ENCODE data around the gene HAGHL.
"Not testable (repeated sequence)": the region's sequence is repeated elsewhere in the genome, so short reads cannot be mapped to it uniquely, and the experiment has no call there.

Gene HAGHL

DNA sequence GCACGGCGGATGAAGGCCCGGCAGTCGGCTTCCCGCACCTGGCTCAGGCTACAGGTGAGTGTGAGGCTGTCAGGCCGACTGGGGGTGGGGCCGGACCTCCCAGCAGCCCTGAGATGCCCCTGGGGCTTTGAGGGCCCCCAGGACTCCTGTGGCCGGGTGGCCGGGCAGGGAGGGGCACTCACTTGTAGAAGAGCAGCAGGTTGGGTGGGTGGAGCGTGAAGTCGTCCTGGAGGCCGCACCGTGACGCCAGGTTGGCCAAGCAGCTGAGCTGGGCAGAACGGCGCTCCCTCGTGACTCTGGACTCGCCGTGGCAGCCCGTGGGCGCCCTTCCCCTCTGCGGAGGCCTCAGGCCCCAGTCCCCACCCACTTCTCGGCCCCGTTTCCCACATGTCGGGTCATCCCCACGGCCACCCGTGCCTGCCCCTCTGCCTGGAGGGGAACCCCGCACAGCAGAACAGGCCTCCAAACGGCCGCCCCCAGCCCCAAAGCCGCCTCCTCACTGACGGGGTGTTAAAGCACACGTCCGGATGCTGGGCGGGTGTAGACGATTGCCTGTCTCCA lies 48.4 kb downstream of the HAGHL start:
- no peak for ATAC-seq
- TF ChIP-seq, protein P1, sequence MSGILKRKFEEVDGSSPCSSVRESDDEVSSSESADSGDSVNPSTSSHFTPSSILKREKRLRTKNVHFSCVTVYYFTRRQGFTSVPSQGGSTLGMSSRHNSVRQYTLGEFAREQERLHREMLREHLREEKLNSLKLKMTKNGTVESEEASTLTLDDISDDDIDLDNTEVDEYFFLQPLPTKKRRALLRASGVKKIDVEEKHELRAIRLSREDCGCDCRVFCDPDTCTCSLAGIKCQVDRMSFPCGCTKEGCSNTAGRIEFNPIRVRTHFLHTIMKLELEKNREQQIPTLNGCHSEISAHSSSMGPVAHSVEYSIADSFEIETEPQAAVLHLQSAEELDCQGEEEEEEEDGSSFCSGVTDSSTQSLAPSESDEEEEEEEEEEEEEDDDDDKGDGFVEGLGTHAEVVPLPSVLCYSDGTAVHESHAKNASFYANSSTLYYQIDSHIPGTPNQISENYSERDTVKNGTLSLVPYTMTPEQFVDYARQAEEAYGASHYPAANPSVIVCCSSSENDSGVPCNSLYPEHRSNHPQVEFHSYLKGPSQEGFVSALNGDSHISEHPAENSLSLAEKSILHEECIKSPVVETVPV (CRISPR knock-in tag; IDR thresholded peaks at IDR 0.05) = no peak
- no peak for TF ChIP-seq TOX (CRISPR knock-in tag; IDR thresholded peaks at IDR 0.05; ENCODE audit: borderline replicate concordance)
- TF ChIP-seq ZC3H10 (CRISPR knock-in tag; IDR thresholded peaks at IDR 0.05) = no peak
- TF ChIP-seq, protein P2, sequence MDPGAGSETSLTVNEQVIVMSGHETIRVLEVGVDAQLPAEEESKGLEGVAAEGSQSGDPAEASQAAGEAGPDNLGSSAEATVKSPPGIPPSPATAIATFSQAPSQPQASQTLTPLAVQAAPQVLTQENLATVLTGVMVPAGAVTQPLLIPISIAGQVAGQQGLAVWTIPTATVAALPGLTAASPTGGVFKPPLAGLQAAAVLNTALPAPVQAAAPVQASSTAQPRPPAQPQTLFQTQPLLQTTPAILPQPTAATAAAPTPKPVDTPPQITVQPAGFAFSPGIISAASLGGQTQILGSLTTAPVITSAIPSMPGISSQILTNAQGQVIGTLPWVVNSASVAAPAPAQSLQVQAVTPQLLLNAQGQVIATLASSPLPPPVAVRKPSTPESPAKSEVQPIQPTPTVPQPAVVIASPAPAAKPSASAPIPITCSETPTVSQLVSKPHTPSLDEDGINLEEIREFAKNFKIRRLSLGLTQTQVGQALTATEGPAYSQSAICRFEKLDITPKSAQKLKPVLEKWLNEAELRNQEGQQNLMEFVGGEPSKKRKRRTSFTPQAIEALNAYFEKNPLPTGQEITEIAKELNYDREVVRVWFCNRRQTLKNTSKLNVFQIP (CRISPR knock-in tag; IDR thresholded peaks at IDR 0.05; ENCODE audit: borderline replicate concordance, low read depth) = no peak
- TF ChIP-seq RARB (CRISPR knock-in tag; IDR thresholded peaks at IDR 0.05) = no peak
- TF ChIP-seq ESRRG (CRISPR knock-in tag; IDR thresholded peaks at IDR 0.05) = no peak
- TF ChIP-seq ZNF70 (CRISPR knock-in tag; IDR thresholded peaks at IDR 0.05) = no peak
- TF ChIP-seq TCF4 (CRISPR knock-in tag; IDR thresholded peaks at IDR 0.05; ENCODE audit: borderline replicate concordance) = no peak
- TF ChIP-seq ISL1 (CRISPR knock-in tag; IDR thresholded peaks at IDR 0.05) = no peak
- TF ChIP-seq ARNTL (CRISPR knock-in tag; IDR thresholded peaks at IDR 0.05; ENCODE audit: borderline replicate concordance, low read depth) = no peak
- TF ChIP-seq PPARA (CRISPR knock-in tag; IDR thresholded peaks at IDR 0.05; ENCODE audit: borderline replicate concordance) = no peak
- TF ChIP-seq ZNF8 (CRISPR knock-in tag; IDR thresholded peaks at IDR 0.05) = no peak
- TF ChIP-seq SNAI2 (CRISPR knock-in tag; IDR thresholded peaks at IDR 0.05) = no peak
- TF ChIP-seq OSR1 (CRISPR knock-in tag; IDR thresholded peaks at IDR 0.05) = no peak

DNA sequence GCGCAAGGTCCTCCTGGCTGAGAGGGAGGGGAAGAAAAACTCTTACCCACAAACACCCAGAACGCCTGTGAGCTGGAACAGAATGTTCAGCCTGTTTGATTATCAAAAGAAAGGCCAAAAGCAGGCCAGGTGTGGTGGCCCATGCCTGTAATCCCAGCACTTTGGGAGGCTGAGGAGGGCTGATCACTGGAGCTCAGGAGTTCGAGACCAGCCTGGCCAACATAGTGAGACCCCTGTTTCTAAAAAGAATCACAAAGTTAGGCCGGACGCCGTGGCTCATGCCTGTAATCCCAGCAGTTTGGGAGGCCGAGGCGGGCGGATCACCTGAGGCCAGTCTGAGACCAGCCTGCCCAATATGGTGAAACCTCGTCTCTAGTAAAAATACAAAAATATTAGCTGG lies 49.4 kb downstream of the HAGHL start:
- ATAC-seq = not testable (repeated sequence)

DNA sequence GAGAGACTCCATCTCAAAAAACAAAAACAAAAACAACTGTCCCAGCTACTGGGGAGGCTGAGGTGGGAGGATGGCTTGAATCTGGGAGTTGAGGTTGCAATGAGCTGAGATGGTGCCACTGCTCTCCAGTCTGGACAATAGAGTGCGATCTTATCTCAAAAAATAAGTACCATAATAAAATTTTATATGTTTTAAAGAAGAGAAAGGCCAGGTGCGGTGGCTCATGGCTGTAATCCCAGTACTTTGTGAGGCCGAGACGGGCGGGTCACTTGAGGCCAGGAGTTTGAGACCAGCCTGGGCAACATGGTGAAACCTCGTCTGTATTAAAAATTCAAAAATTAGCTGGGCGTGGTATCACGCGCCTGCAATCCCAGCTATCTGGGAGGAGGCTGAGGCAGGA lies 49.9 kb downstream of the HAGHL start:
- no peak for ATAC-seq
- TF ChIP-seq ZNF8 (CRISPR knock-in tag; IDR thresholded peaks at IDR 0.05) = no peak
- TF ChIP-seq BACH2 (CRISPR knock-in tag; IDR thresholded peaks at IDR 0.05; ENCODE audit: borderline replicate concordance) = no peak
- TF ChIP-seq ZFP3 (CRISPR knock-in tag; IDR thresholded peaks at IDR 0.05) = no peak
- TF ChIP-seq, protein P3, sequence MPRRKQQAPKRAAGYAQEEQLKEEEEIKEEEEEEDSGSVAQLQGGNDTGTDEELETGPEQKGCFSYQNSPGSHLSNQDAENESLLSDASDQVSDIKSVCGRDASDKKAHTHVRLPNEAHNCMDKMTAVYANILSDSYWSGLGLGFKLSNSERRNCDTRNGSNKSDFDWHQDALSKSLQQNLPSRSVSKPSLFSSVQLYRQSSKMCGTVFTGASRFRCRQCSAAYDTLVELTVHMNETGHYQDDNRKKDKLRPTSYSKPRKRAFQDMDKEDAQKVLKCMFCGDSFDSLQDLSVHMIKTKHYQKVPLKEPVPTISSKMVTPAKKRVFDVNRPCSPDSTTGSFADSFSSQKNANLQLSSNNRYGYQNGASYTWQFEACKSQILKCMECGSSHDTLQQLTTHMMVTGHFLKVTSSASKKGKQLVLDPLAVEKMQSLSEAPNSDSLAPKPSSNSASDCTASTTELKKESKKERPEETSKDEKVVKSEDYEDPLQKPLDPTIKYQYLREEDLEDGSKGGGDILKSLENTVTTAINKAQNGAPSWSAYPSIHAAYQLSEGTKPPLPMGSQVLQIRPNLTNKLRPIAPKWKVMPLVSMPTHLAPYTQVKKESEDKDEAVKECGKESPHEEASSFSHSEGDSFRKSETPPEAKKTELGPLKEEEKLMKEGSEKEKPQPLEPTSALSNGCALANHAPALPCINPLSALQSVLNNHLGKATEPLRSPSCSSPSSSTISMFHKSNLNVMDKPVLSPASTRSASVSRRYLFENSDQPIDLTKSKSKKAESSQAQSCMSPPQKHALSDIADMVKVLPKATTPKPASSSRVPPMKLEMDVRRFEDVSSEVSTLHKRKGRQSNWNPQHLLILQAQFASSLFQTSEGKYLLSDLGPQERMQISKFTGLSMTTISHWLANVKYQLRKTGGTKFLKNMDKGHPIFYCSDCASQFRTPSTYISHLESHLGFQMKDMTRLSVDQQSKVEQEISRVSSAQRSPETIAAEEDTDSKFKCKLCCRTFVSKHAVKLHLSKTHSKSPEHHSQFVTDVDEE (CRISPR knock-in tag; IDR thresholded peaks at IDR 0.05) = no peak
- no peak for TF ChIP-seq PPARA (CRISPR knock-in tag; IDR thresholded peaks at IDR 0.05; ENCODE audit: borderline replicate concordance)
- TF ChIP-seq ESRRG (CRISPR knock-in tag; IDR thresholded peaks at IDR 0.05) = no peak
- TF ChIP-seq, protein P2 (CRISPR knock-in tag; IDR thresholded peaks at IDR 0.05; ENCODE audit: borderline replicate concordance, low read depth) = no peak
- TF ChIP-seq GLIS3 (CRISPR knock-in tag; IDR thresholded peaks at IDR 0.05) = no peak
- TF ChIP-seq TCF4 (CRISPR knock-in tag; IDR thresholded peaks at IDR 0.05; ENCODE audit: borderline replicate concordance) = no peak
- TF ChIP-seq, protein P1 (CRISPR knock-in tag; IDR thresholded peaks at IDR 0.05) = no peak
- TF ChIP-seq ZFP30 (CRISPR knock-in tag; IDR thresholded peaks at IDR 0.05) = no peak
- TF ChIP-seq, protein P4, sequence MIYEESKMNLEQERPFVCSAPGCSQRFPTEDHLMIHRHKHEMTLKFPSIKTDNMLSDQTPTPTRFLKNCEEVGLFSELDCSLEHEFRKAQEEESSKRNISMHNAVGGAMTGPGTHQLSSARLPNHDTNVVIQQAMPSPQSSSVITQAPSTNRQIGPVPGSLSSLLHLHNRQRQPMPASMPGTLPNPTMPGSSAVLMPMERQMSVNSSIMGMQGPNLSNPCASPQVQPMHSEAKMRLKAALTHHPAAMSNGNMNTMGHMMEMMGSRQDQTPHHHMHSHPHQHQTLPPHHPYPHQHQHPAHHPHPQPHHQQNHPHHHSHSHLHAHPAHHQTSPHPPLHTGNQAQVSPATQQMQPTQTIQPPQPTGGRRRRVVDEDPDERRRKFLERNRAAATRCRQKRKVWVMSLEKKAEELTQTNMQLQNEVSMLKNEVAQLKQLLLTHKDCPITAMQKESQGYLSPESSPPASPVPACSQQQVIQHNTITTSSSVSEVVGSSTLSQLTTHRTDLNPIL (CRISPR knock-in tag; IDR thresholded peaks at IDR 0.05; ENCODE audit: low read depth) = no peak
- TF ChIP-seq ARNTL (CRISPR knock-in tag; IDR thresholded peaks at IDR 0.05; ENCODE audit: borderline replicate concordance, low read depth) = no peak

Data from SK-N-SH treated with all-trans-retinoic acid at 6 μM for 48 hours (cell line).